Kidney (tissue), 14 donors: Measurements from ENCODE around the gene FAM180B. TPM values are rescaled to one million over a fixed set of nuclear protein-coding genes. Genes with fewer than 3 reads are reported as not detected.

Experiments
- DNase-seq, 5 donors: peaks; one replicate each; pipeline ENCODE4 v3.0.0-alpha.2; 2013 to 2020
- FAIRE-seq: peaks from 2 replicates; lab custom pipeline; 2012; peaks lifted over from hg19 to GRCh38; lab: Jason Lieb, UNC
- H3K27ac ChIP-seq, 2 donors: one replicate each; pipeline ENCODE4 v1.7.0; 2013; ENCODE audit warnings: low read depth in 2 of 2, low read length in 2 of 2, inconsistent platforms in 1 of 2
- H3K27me3 ChIP-seq: one replicate; pipeline ENCODE4 v1.7.1; 2013; ENCODE audit warnings: low read length, inconsistent platforms; ENCODE audit not compliant: control insufficient read depth, insufficient read depth
- H3K36me3 ChIP-seq, 3 donors: one replicate each; pipeline versions ENCODE4 v1.7.0 to v1.7.1; 2013; ENCODE audit warnings: low read length in 3 of 3, control low read depth in 1 of 3, inconsistent platforms in 1 of 3; ENCODE audit not compliant: insufficient read depth in 3 of 3, control insufficient read depth in 2 of 3
- H3K4me1 ChIP-seq, 3 donors: one replicate each; pipeline versions ENCODE4 v1.7.0 to v1.7.1; 2013; ENCODE audit warnings: low read length in 3 of 3, inconsistent platforms in 1 of 3, low read depth in 1 of 3; ENCODE audit not compliant: control insufficient read depth in 2 of 3, insufficient read depth in 2 of 3
- H3K4me3 ChIP-seq, 3 donors: one replicate each; pipeline versions ENCODE4 v1.7.0 to v1.8.1; 2013; ENCODE audit warnings: low read length in 3 of 3, control low read depth in 1 of 3, inconsistent platforms in 1 of 3
- H3K9ac ChIP-seq, 3 donors: one replicate each; pipeline versions ENCODE4 v1.7.0 to v1.7.1; 2013; ENCODE audit warnings: low read length in 3 of 3, control low read depth in 1 of 3, inconsistent platforms in 1 of 3
- H3K9me3 ChIP-seq, 3 donors: one replicate each; pipeline versions ENCODE4 v1.7.0 to v1.7.1; 2013; ENCODE audit warnings: low read length in 3 of 3, control low read depth in 1 of 3, inconsistent platforms in 1 of 3; ENCODE audit not compliant: control insufficient read depth in 2 of 3, insufficient read depth in 1 of 3
- intact Hi-C: fragments of 100-400 bp; cut with DNase I; formaldehyde crosslinking; loops from one replicate; pipeline ENCODE4 v1.11.1; 2022
- polyA plus RNA-seq: library from polyadenylated mRNA; stranded (reverse); fragments of 350-450 nt; fragmentation: Illumina TruSeq; extraction: RNeasy Lipid Tissue Mini Kit (QIAGEN cat#74804); gene quantifications from one replicate; pipeline ENCODE4 v1.2.3, GENCODE V29; 2014; ENCODE audit warnings: low read depth, low replicate concordance; ENCODE audit not compliant: insufficient read depth
- total RNA-seq: library from RNA; stranded (reverse); fragmentation: NEBNext Ultra II Directional; extraction: Animal tissue kit (Norgen Biotek cat#: 25700); gene quantifications from one replicate; pipeline ENCODE4 v1.2.1, GENCODE V29; 2021
- TF ChIP-seq, protein P1 (sequence below): IDR thresholded peaks from 3 replicates; pipeline ENCODE4 v1.5.1; 2012; ENCODE audit warnings: mild to moderate bottlenecking, moderate library complexity, borderline replicate concordance; ENCODE audit not compliant: insufficient read depth; ENCODE audit errors: extremely low read depth
- donor health status: control.
- donor health status: control.
- donor health status: control.
- donor health status: control.
- donor health status: control.
- donor health status: DM: yes; HTN: yes; CAD: no.
- donor health status: Normal renal cell carcinoma (clear cell type).

FAM180B gene
- total and polyA plus RNA-seq, 2 donors from 2014 or later: not detected

DNA sequence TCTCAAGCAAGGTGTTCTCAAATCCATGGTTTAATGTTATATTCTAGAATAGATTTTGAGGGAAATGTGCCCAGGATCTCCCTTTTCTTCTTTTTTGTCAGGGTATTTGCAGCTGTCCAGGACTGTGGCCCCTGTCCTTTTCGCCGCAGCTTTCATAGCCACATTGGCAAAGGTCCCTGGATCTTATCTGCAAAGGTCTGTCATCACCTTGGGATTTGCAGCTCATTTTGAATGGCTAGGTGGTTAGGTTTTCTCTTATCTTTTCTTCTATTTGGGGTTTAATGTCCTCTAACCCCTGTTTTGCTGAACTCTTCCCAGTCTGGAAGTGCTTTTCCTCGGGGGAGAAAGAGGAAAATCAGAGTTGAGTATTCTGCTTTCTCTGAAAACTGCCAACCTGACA, 19.4 kb downstream of the FAM180B start:
- no peak overlapping the region for H3K27ac ChIP-seq
- H3K4me1 ChIP-seq: no peaks in the 10 kb centered on the region
- no peak for FAIRE-seq
- intact Hi-C loops: no loop called here
- no peak overlapping the region for H3K4me3 ChIP-seq
- no peak for DNase-seq
- TF ChIP-seq, protein P1, sequence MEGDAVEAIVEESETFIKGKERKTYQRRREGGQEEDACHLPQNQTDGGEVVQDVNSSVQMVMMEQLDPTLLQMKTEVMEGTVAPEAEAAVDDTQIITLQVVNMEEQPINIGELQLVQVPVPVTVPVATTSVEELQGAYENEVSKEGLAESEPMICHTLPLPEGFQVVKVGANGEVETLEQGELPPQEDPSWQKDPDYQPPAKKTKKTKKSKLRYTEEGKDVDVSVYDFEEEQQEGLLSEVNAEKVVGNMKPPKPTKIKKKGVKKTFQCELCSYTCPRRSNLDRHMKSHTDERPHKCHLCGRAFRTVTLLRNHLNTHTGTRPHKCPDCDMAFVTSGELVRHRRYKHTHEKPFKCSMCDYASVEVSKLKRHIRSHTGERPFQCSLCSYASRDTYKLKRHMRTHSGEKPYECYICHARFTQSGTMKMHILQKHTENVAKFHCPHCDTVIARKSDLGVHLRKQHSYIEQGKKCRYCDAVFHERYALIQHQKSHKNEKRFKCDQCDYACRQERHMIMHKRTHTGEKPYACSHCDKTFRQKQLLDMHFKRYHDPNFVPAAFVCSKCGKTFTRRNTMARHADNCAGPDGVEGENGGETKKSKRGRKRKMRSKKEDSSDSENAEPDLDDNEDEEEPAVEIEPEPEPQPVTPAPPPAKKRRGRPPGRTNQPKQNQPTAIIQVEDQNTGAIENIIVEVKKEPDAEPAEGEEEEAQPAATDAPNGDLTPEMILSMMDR: no peak
- no peaks in the 10 kb centered on the region for H3K9me3 ChIP-seq
- H3K27me3 ChIP-seq: no peaks in the 10 kb centered on the region
- no peak overlapping the region for H3K9ac ChIP-seq
- peaks cover 0 to 8% (median 2%) of the 10 kb centered on the region in 3 donors for H3K36me3 ChIP-seq

DNA sequence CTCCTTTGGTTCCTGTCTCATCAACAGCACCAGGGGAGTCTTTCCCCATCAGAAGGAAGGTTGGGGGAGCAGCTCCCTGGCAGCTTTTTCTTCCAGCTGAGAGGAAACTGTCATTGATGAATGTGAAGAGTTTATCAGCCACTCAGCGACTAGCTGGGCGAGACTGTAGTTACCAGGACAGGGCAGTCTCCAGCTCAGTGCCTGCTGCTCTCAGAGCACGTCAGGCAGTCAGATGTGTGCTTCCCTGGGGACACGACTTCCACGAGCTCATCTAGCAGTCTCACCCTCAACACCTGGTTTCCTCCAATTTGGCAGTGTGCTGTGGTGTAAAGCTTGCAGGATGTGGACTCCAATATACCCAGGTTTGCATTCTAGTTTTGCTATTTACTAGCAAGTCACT, 20.3 kb downstream of the FAM180B start:
- Histone ChIP-seq H3K4me3 (no peak overlapping the region), H3K9ac (no peak overlapping the region), H3K9me3 (no peaks in the 10 kb centered on the region), H3K27me3 (no peaks in the 10 kb centered on the region), H3K27ac (no peak overlapping the region), H3K36me3 (peaks cover 0 to 14% (median 2%) of the 10 kb centered on the region in 3 donors), H3K4me1 (no peaks in the 10 kb centered on the region)
- intact Hi-C loops: no loop called here
- FAIRE-seq (no peak), DNase-seq (peak in 2 of 5 donors; percentile 20 to 29)
- TF ChIP-seq, protein P1: no peak

DNA sequence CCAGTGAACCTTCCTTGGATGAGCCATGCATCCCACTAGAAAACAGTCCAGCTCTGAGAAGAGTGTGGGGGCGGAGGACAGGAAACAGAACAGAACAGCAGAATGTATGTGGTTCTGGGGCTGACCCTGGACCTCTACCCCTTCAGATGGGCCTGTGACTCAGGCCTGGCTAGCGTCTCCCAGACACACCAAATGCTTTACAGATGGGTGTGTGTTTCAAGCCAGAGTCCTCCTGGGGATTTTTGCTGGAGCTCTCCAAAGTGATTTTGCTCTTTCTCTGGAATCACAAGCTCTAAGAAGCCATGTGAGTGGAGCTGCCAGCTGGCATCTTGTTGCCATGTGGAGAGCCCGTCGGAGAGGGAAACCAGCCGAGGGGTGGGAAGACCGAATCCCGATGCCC, 20.9 kb downstream of the FAM180B start:
- Histone ChIP-seq H3K4me1 (no peaks in the 10 kb centered on the region), H3K27me3 (no peaks in the 10 kb centered on the region), H3K9ac (no peak overlapping the region), H3K27ac (no peak overlapping the region), H3K4me3 (no peak overlapping the region), H3K36me3 (peaks cover 0 to 15% (median 2%) of the 10 kb centered on the region in 3 donors), H3K9me3 (no peaks in the 10 kb centered on the region)
- FAIRE-seq: no peak
- intact Hi-C loops: no loop called here
- TF ChIP-seq, protein P1: no peak
- DNase-seq: peak in 2 of 5 donors; percentile 27 to 34

DNA sequence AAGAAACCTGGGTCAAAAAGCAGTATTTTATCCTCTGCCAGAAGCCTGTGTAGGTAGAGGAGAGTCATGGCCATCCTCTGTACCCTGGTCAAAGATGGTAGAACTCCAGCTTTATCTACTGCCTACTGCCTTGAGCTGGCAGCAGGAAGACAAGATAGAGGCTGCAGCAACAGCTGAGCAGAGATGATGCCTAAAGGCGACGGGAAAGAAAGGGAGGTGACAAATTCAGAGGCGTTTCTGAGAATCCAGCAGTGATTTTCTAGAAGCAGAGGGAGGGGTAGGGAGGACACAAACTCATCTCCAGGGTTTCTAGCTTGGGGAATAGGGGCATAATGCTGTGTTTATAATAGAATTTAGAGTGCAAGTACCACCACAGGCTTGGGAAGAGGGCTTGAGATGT, 23.2 kb downstream of the FAM180B start:
- DNase-seq (no peak), FAIRE-seq (no peak)
- no peak overlapping the region for H3K4me3 ChIP-seq
- H3K4me1 ChIP-seq: no peaks in the 10 kb centered on the region
- intact Hi-C loops: no loop called here
- no peaks in the 10 kb centered on the region for H3K27me3 ChIP-seq
- peaks cover 0 to 15% (median 2%) of the 10 kb centered on the region in 3 donors for H3K36me3 ChIP-seq
- TF ChIP-seq, protein P1: no peak
- no peak overlapping the region for H3K27ac ChIP-seq
- no peak overlapping the region for H3K9ac ChIP-seq
- H3K9me3 ChIP-seq: no peaks in the 10 kb centered on the region
